Type B pancreatic cell (in vitro differentiated cells): ENCODE results near the gene INSC. TPM values are rescaled to one million over a fixed set of nuclear protein-coding genes. Genes with fewer than 3 reads are reported as not detected.
"Not testable (repeated sequence)": the region's sequence is repeated elsewhere in the genome, so short reads cannot be mapped to it uniquely, and the experiment has no call there.

Experiments
- DNase-seq: peaks from one replicate; pipeline ENCODE4 v3.0.0; 2021; ENCODE audit warnings: mixed read lengths; ENCODE audit not compliant: unreplicated experiment; ENCODE audit errors: extremely low spot score
- H3K27ac Mint-ChIP-seq: 2 replicates; pipeline ENCODE4 v1.8.0; 2021; ENCODE audit warnings: mild to moderate bottlenecking, mixed read lengths
- H3K27me3 Mint-ChIP-seq: 2 replicates; pipeline ENCODE4 v1.8.0; 2021; ENCODE audit warnings: mixed read lengths
- H3K36me3 Mint-ChIP-seq: 2 replicates; pipeline ENCODE4 v1.8.0; 2021; ENCODE audit warnings: mixed read lengths
- H3K4me1 Mint-ChIP-seq: one replicate; pipeline ENCODE4 v1.8.0; 2021; ENCODE audit warnings: mixed read lengths; ENCODE audit not compliant: unreplicated experiment
- H3K4me3 Mint-ChIP-seq: 2 replicates; pipeline ENCODE4 v1.8.0; 2021; ENCODE audit warnings: mild to moderate bottlenecking, mixed read lengths
- H3K9me3 Mint-ChIP-seq: 2 replicates; pipeline ENCODE4 v1.8.0; 2021; ENCODE audit warnings: mixed read lengths
- CTCF ChIP-seq: fragments of 200-600 bp; sonication (generic); conservative IDR thresholded peaks from 2 replicates; pipeline ENCODE4 v1.5.0; 2021; ENCODE audit warnings: antibody characterized with exemption, mild to moderate bottlenecking
- long read RNA-seq: library from polyadenylated mRNA; unstranded; transcript quantifications from one replicate; pipeline ENCODE4 v2.0.0, GENCODE V29; 2020
- total RNA-seq: library from RNA; stranded (reverse); gene quantifications from 2 replicates; pipeline ENCODE4 v1.2.1, GENCODE V29; 2021; ENCODE audit warnings: low replicate concordance

INSC gene
- 1.2 TPM in 1 of 2 replicates, not detected in the other for total RNA-seq
- long read RNA-seq, partial matches to known transcripts, result 0 of 1 reads
- long read RNA-seq, other reads (novel, unspliced or antisense), result 1 of 1 reads

- peak; percentile 23 for TF ChIP-seq CTCF
- Mint-ChIP-seq H3K9me3 (no peaks in the 10 kb centered on the region), H3K36me3 (no peaks in the 10 kb centered on the region), H3K4me1 (peaks cover 5% of the 10 kb centered on the region), H3K27me3 (peaks cover 75% of the 10 kb centered on the region), H3K27ac (no peak within 1 kb of the TSS), H3K4me3 (peak within 1 kb of the TSS; percentile 60)
- DNase-seq, result no peak
These were observed at the start of gene INSC for GRCh38 chr11:15114501-15115475. Gene INSC (plus strand): TSS chr11:15114923. CDS start chr11:15149175, 34,252 bp downstream.

GRCh38 chr11:15069751-15070150, 45.0 kb upstream of the INSC start:
- DNase-seq, H3K9me3 Mint-ChIP-seq, H3K27ac Mint-ChIP-seq, H3K27me3 Mint-ChIP-seq, H3K4me3 Mint-ChIP-seq, H3K4me1 Mint-ChIP-seq, H3K36me3 Mint-ChIP-seq: not testable (repeated sequence)

GRCh38 chr11:15071556-15072255, 43.0 kb upstream of the INSC start:
- Mint-ChIP-seq H3K36me3 (no peaks in the 10 kb centered on the region), H3K27me3 (peaks cover 19% of the 10 kb centered on the region), H3K4me1 (no peaks in the 10 kb centered on the region), H3K27ac (no peak overlapping the region), H3K4me3 (no peak overlapping the region), H3K9me3 (no peaks in the 10 kb centered on the region)
- DNase-seq, result no peak
- no peak for TF ChIP-seq CTCF

GRCh38 chr11:15072551-15073143, 42.1 kb upstream of the INSC start:
- TF ChIP-seq CTCF, result no peak
- H3K4me3 Mint-ChIP-seq, result no peak overlapping the region
- no peaks in the 10 kb centered on the region for H3K36me3 Mint-ChIP-seq
- H3K27me3 Mint-ChIP-seq, result peaks cover 28% of the 10 kb centered on the region
- H3K4me1 Mint-ChIP-seq, result no peaks in the 10 kb centered on the region
- H3K9me3 Mint-ChIP-seq, result no peaks in the 10 kb centered on the region
- H3K27ac Mint-ChIP-seq, result no peak overlapping the region
- no peak for DNase-seq

- DNase-seq, result no peak
- H3K27ac Mint-ChIP-seq, result no peak within 1 kb of the TSS
- H3K9me3 Mint-ChIP-seq, result no peaks in the 10 kb centered on the region
- TF ChIP-seq CTCF, result no peak
- no peak within 1 kb of the TSS for H3K4me3 Mint-ChIP-seq
- H3K4me1 Mint-ChIP-seq, result no peaks in the 10 kb centered on the region
- H3K27me3 Mint-ChIP-seq, result peaks cover 35% of the 10 kb centered on the region
- H3K36me3 Mint-ChIP-seq, result no peaks in the 10 kb centered on the region
These were observed 41.1 kb upstream of the INSC start, which contains the start of gene CALCB for GRCh38 chr11:15073361-15074205. Gene CALCB (plus strand): TSS chr11:15073593. CDS start chr11:15074719, 1,126 bp downstream.
